DOHH2 (cell line): ENCODE data around the gene PCBP3.

Experiments
- CTCF ChIP-seq: fragments of 200-600 bp; sonication (generic); IDR thresholded peaks from one replicate; pipeline ENCODE4 v1.5.1; 2014; ENCODE audit warnings: antibody characterized with exemption, mild to moderate bottlenecking, low read depth, low read length; ENCODE audit not compliant: poor library complexity, severe bottlenecking
- EZH2phosphoT487 ChIP-seq: fragments of 200-600 bp; sonication (generic); IDR thresholded peaks from 2 replicates; pipeline ENCODE4 v1.6.1; 2017; ENCODE audit warnings: borderline replicate concordance, mild to moderate bottlenecking, antibody characterized with exemption, low read length, moderate library complexity, mixed read lengths

- TF ChIP-seq CTCF (no peak), EZH2phosphoT487 (no peak)
Observed at GRCh38 chr21:45979651-45980050, 336.1 kb downstream of the PCBP3 start.
